ENCODE data around the gene QKI. TPM values are rescaled to one million over a fixed set of nuclear protein-coding genes. Genes with fewer than 3 reads are reported as not detected.
"Not testable (repeated sequence)": the region's sequence is repeated elsewhere in the genome, so short reads cannot be mapped to it uniquely, and the experiment has no call there.

The QKI gene
- total RNA-seq, 1 experiment from 2014 or later = 61.1 TPM

GRCh38 chr6:163427498-163428254, 13.2 kb downstream of the QKI start:
- in situ Hi-C loops (cut with HindIII; ENCODE audit: low pct_unique_long_range_greater_than_20kb, low sequenced_read_pairs) = no loop called here
- DNase-seq (ENCODE audit: low read depth, low spot score) = peak; percentile 71

DNA sequence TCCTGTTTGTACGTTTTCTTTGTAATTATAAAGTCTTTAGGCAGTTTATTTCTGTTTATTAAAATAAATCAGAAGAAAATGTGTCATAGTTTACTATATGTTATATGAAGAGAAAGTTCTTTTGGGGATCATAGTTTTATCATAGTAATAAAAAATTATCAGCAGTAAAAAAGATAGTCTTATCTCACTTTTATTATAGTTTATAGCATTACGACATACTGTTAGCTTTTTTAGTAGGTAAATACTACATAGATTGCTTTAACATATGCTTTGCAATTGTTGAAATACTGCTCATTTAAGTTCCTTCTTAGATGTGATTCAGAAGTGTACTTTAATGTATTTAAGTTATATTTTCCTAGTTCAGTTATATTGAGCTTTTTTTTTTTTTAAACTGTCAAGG, 13.9 kb downstream of the QKI start:
- no peak for DNase-seq (ENCODE audit: low read depth, low spot score)
- in situ Hi-C loops (cut with HindIII; ENCODE audit: low pct_unique_long_range_greater_than_20kb, low sequenced_read_pairs) = no loop called here

DNA sequence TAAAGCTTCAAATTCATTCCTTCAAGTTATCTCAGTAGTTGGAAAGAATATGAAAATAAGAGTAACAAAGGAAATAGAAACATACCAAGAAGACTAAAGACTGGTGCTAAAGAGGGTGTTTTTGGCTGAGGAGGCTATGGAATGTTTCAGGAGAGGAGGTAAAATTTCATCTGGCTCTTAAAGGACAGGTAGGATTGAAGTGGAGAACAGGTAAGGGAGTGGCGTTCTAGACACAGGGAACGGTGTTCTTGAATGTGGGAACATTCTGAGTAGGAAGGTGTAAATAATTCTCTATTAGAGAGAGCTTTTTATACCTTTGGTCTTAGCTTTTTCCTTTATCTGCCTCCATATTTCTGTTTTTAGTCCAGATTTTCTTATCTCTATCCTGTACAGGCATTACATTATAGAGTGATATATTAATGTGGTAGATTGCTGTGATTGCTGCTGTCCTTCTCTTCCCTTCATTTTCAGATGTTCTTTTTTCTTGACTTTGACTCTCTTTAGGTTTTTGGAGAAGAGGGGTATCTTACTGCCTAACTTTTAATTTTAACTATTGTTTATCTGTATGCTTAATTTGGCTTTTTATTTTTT, 15.4 kb downstream of the QKI start:
- in situ Hi-C loops (cut with HindIII; ENCODE audit: low pct_unique_long_range_greater_than_20kb, low sequenced_read_pairs) = no loop called here

DNA sequence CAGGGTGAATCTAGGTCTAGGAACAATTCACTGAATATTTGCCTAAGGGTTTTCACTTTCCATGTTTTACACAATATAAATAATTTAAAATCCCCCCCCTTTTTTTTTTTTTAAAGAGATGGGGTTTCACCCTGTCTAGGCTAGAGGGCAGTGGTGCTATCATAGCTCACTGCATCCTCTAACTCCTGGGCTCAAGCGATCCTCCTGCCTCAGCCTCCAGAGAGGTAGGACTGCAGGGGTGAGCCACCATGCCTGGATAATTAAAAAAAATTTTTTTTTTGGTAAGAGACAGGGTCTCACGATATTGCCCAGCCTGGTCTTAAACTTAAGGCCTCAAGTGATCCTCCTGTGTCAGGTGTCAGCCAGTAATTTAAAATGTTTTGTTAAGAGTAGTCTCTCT, 17.8 kb downstream of the QKI start:
- in situ Hi-C loops (cut with HindIII; ENCODE audit: low pct_unique_long_range_greater_than_20kb, low sequenced_read_pairs) = no loop called here
- no peak for DNase-seq (ENCODE audit: low read depth, low spot score)

More for the DNA sequence above, 15.4 kb downstream of the QKI start:
- no peak for DNase-seq (ENCODE audit: low read depth, low spot score)

DNA sequence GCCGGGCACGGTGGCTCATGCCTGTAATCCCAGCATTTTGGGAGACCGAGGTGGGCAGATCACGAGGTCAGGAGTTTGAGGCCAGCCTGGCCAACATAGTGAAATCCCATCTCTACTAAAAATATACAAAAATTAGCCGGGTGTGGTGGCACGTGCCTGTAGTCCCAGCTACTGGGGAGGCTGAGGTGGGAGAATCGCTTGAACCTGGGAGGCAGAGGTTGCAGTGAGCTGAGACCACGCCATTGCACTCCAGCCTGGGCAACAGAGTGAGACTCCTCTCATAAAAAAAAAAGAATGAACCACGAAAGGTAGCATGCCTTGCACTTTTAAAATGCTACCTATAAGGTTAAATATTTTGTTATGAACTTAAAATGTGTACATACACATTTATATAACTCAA, 19.0 kb downstream of the QKI start:
- DNase-seq (ENCODE audit: low read depth, low spot score); in situ Hi-C loops (cut with HindIII; ENCODE audit: low pct_unique_long_range_greater_than_20kb, low sequenced_read_pairs): not testable (repeated sequence)

DNA sequence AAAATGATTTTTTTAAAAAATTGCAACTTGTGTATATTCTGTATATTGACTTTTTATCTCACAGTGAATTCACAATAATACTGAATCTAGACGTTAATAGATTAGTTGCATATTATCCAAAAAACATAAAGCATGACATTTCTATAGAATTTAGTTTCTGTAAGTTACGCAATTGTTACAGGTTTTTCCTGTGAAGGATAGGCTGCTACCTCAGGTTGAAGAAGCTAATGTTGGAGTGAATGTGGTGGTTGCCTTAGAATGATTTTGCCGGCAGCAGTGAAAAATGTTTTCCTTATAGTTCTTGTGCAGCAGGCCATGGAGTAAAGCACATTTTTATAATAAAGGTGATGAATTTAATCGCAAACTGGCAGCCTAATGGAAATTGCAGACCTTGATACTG, 20.5 kb downstream of the QKI start:
- in situ Hi-C loops (cut with HindIII; ENCODE audit: low pct_unique_long_range_greater_than_20kb, low sequenced_read_pairs) = no loop called here
- DNase-seq (ENCODE audit: low read depth, low spot score) = no peak

GRCh38 chr6:163436843-163437242, 22.3 kb downstream of the QKI start:
- in situ Hi-C loops (cut with HindIII; ENCODE audit: low pct_unique_long_range_greater_than_20kb, low sequenced_read_pairs) = no loop called here
- DNase-seq (ENCODE audit: low read depth, low spot score) = no peak

DNA sequence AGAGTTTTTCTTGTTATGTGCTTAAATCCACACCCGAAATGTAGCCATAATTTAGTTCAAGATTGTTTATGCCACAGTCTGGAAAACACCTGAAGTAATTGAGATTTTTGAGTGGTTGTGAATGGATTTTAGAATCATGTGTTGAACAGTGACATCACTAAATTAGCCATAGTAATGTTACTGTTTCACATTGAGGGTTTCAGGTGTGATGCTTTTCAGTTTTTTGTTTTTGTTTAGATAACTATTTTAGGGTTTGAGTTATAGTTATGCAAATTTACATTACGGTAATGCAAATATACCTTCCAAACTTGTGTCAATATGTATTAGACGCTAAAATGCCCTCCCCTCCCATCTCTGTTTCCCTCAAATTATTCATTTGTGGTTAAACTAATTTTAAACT, 22.9 kb downstream of the QKI start:
- in situ Hi-C loops (cut with HindIII; ENCODE audit: low pct_unique_long_range_greater_than_20kb, low sequenced_read_pairs) = no loop called here
- no peak for DNase-seq (ENCODE audit: low read depth, low spot score)

- no peak for DNase-seq (ENCODE audit: low read depth, low spot score)
- in situ Hi-C loops (cut with HindIII; ENCODE audit: low pct_unique_long_range_greater_than_20kb, low sequenced_read_pairs) = no loop called here
Observed at GRCh38 chr6:163438298-163438939, 23.9 kb downstream of the QKI start.

GRCh38 chr6:163438940-163439335, 24.4 kb downstream of the QKI start:
- in situ Hi-C loops (cut with HindIII; ENCODE audit: low pct_unique_long_range_greater_than_20kb, low sequenced_read_pairs) = no loop called here
- no peak for DNase-seq (ENCODE audit: low read depth, low spot score)

DNA sequence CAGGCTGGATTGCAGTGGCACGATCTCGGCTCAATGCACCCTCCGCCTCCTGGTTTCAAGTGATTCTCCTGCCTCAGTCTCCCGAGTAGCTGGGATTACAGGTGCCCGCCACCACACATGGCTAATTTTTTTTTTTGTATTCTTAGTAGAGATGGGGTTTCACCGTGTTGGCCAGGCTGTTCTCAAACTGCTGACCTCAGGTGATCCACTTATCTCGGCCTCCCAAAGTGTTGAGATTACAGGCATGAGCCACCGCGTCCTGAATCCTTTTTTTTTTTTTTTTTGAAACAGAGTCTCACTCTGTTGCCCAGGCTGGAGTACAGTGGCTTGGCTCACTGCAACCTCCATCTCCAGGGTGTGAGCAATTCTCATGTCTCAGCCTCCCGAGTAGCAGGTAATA, 24.9 kb downstream of the QKI start:
- in situ Hi-C loops (cut with HindIII; ENCODE audit: low pct_unique_long_range_greater_than_20kb, low sequenced_read_pairs); DNase-seq (ENCODE audit: low read depth, low spot score): not testable (repeated sequence)

DNA sequence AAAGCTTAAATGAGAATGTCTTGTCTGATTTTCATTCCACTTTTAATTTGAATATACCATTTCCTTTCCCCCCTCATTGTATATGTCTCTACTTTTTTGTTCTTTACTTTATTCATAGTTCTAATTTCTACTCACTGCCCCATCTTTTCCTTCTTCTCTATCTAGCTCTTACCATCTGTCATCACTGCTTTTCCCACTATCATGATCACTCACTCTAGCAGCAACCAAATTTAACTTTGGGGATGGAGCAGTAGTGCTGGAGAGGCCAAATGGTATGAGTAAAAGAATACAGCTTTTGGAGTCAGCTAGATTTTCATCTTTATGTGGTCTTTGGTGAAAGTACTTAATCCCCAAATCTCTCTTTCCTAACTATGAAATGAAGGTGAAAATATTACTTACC, 25.5 kb downstream of the QKI start:
- no peak for DNase-seq (ENCODE audit: low read depth, low spot score)
- in situ Hi-C loops (cut with HindIII; ENCODE audit: low pct_unique_long_range_greater_than_20kb, low sequenced_read_pairs) = no loop called here

DNA sequence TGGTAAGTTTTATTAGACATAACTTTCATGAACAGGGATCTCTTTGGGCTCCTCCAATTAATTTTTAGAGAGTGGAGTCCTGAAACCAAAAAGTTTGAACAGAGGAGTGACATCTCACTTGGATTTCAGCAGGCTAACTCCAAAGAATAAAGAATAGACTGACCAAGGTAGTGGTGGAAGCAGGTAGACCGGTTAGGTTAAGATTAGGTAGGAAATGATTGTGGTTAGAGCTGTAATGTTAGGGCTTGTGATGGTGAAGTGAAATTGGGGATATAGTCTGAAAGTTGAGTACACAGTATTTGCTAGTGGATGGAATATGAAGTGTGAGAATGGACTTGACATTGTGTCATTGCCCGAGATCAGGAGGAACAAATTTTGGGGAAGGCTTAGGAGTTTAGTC, 27.8 kb downstream of the QKI start:
- in situ Hi-C loops (cut with HindIII; ENCODE audit: low pct_unique_long_range_greater_than_20kb, low sequenced_read_pairs) = no loop called here
- no peak for DNase-seq (ENCODE audit: low read depth, low spot score)

DNA sequence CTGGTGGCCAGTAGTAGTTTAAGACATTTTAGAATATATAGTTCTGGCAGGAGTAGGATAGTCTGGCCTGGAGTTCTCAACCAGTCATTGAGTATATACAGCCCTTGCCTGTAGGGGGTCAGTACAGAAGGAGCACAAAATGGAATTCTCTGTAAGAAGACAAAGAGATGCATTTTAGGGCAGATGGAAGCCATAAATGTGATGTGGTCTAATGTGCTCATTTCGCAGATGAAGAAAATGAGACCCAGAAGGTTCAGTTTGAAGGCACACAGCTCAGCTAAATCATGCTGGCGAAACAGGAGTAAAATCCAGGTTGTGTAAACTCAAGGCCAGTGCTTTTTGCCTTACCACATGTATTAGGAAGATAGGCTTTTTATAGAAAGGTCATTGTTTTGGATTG, 29.6 kb downstream of the QKI start:
- in situ Hi-C loops (cut with HindIII; ENCODE audit: low pct_unique_long_range_greater_than_20kb, low sequenced_read_pairs) = no loop called here
- DNase-seq (ENCODE audit: low read depth, low spot score) = peak; percentile 45

- in situ Hi-C loops (cut with HindIII; ENCODE audit: low pct_unique_long_range_greater_than_20kb, low sequenced_read_pairs) = no loop called here
- no peak for DNase-seq (ENCODE audit: low read depth, low spot score)
Observed at GRCh38 chr6:163446549-163446948, 32.0 kb downstream of the QKI start.

- in situ Hi-C loops (cut with HindIII; ENCODE audit: low pct_unique_long_range_greater_than_20kb, low sequenced_read_pairs) = no loop called here
Observed at GRCh38 chr6:163449076-163449475, 34.6 kb downstream of the QKI start.

GRCh38 chr6:163454425-163454824, 39.9 kb downstream of the QKI start:
- in situ Hi-C loops (cut with HindIII; ENCODE audit: low pct_unique_long_range_greater_than_20kb, low sequenced_read_pairs) = no loop called here
- DNase-seq (ENCODE audit: low read depth, low spot score) = no peak

More at GRCh38 chr6:163449076-163449475, 34.6 kb downstream of the QKI start:
- no peak for DNase-seq (ENCODE audit: low read depth, low spot score)

DNA sequence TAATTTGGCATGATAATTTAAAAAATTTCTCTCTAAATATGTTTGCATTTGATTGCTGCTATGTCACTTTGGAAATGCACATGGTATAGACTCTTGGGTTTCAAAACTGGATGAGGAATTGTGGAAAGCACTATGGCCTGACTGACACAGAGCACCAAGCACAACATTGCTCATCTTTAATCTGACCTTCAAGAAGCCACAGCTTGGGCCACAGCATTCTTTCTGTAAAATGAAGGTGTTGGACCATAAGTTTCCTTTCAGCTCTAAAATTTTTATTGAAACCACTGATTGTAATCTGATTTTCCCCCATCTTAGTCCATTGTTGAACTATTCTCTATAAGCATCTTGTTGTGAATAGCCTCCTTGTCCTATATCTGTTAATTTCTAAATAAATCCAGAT, 41.0 kb downstream of the QKI start:
- DNase-seq (ENCODE audit: low read depth, low spot score) = no peak
- in situ Hi-C loops (cut with HindIII; ENCODE audit: low pct_unique_long_range_greater_than_20kb, low sequenced_read_pairs) = no loop called here
